ENCODE data around the gene ARMH1.

Gene ARMH1

DNA sequence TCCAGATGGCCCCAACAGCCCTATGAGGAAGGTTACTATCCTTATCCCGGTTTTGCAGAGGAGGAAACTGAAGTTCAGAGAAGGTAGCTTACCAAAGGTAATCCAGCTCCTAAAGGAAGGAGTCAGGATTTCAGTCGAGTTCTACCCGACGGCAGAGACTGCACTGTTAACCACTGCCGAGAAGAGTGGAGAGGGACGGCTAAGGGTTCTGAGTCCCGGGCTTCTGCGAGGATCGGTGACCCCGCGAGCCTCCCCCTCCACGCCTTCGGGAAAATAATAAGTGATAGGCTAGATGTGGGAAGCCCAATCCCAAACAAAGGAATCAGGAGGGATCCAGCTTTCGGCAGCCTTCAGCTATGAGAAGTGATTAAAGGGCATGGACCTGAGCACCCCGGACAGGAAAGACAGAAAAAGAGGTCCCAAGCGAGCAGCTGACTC, 820 bp upstream of the ARMH1 start:
- H3K27me3 Mint-ChIP-seq = no peaks in the 10 kb centered on the region
- DNase-seq (no peak), ATAC-seq (peak; percentile 0)
- H3K4me3 Mint-ChIP-seq = peak overlapping the region; percentile 89 to 90
- H3K27ac Mint-ChIP-seq = peak overlapping the region; percentile 48 to 73
- no peaks in the 10 kb centered on the region for H3K9me3 Mint-ChIP-seq
- H3K4me1 Mint-ChIP-seq = peaks cover 17% of the 10 kb centered on the region

DNA sequence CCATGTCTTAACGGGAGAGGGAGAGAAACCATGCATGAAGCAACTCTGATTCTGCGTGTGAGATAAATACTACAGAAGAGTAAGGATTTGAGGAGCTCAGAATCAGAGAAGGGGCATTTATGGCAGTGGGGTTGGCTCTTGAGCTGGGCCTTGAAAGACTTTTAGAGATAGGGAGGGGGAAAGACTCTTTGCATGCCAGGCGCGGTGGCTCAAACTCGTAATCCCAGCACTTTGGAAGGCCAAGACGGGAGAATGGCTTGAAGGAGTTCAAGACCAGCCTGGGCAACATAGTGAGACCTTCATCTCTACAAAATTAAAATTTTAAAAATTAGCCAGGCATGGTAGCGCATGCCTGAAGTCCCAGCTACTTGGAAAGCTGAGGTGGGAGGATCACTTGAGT, 672 bp downstream of the ARMH1 start:
- H3K27ac Mint-ChIP-seq = no peak overlapping the region

DNA sequence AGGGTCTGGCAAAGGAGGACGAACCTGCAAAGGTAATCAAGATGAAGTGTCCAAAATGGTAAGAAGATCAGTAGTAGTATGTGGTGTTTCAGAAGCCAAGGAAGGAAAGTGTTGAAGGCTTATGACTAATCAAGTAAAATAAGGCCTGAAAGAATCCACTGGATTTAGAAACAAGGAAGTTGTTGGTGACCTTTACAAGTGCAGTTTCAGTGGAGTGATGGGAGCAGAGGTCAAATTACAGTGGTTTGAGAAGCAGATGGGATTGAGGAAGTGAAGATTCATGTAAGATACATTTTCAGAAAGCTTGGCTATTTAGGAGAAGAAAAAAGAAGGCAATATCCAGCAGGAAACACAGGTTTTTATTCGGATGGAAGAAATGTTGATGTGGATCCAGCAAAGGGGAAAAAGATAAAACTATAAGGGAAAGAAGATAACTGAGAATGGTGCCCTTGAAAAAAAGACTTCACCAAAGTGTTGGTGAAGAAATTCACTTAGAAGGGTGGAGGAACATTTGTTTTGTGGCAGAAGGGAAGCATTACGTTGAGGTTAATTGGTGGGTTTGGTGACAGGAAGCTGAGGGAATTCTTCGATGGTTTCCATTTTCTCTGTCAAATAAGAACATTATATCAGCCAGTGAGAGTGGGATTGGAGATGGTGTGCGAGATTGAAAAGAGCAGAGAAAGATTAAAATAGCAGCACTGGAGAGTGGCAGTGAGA, 2.1 kb downstream of the ARMH1 start:
- Mint-ChIP-seq H3K9me3 (no peaks in the 10 kb centered on the region), H3K27me3 (no peaks in the 10 kb centered on the region), H3K27ac (no peak overlapping the region), H3K4me3 (no peak overlapping the region), H3K4me1 (peaks cover 17% of the 10 kb centered on the region)
- DNase-seq (no peak), ATAC-seq (no peak)

More for the DNA sequence above, 672 bp downstream of the ARMH1 start:
- DNase-seq = no peak
- H3K9me3 Mint-ChIP-seq = no peaks in the 10 kb centered on the region
- no peaks in the 10 kb centered on the region for H3K27me3 Mint-ChIP-seq
- peaks cover 17% of the 10 kb centered on the region for H3K4me1 Mint-ChIP-seq
- no peak for ATAC-seq
- peak overlapping the region; percentile 89 to 90 for H3K4me3 Mint-ChIP-seq

DNA sequence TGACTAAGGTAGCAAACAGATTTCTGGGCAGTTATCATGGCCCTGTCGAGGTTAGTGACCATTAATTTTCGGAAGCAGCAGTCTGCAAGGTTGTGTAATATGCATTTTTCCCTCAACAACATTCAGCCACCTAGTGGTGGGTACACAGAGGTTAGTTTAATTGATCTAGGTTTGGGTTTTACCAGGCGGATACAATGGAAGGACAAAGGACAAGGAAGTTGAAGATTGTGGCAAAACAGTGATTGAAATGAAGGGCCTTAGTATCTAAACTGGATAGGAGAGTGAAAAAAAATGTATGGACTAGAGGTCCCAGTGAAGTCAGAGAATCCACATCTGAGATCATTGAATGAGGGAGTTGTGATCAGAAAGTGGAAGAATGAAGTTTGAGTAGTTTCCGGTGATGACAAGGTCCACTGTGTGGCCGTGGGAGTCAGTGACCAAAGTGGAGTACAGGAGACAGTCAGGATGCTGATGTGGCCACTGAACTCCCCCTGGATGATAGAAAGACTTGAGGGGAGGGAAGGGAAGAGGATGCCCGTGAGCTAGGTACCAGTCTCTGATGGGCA, 2.8 kb downstream of the ARMH1 start:
- no peak overlapping the region for H3K27ac Mint-ChIP-seq
- no peaks in the 10 kb centered on the region for H3K9me3 Mint-ChIP-seq
- H3K4me3 Mint-ChIP-seq = no peak overlapping the region
- DNase-seq (no peak), ATAC-seq (no peak)
- peaks cover 11% of the 10 kb centered on the region for H3K4me1 Mint-ChIP-seq
- H3K27me3 Mint-ChIP-seq = no peaks in the 10 kb centered on the region

DNA sequence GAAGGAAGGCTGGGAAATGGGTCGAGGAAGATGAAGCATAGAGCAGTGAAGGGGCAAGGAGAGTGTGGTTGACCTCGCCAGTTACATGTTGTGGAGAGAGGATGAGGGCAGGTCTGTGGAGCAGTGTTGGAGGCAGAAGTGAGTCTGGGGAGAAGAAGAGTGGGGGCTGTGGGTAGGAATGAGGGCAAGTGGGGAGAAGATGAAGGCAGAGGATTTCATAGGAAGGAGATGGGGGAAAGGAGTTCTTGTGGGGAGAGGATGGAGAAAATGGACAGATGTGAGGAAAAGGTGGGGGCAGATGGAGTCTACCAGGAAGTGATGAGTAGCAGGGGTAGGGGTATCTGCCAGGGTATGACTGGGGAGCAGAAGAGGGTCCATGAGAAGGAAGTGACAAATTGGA, 3.6 kb downstream of the ARMH1 start:
- ATAC-seq (no peak), DNase-seq (no peak)
- Mint-ChIP-seq H3K9me3 (no peaks in the 10 kb centered on the region), H3K27me3 (no peaks in the 10 kb centered on the region), H3K4me1 (peaks cover 8% of the 10 kb centered on the region), H3K27ac (no peak overlapping the region), H3K4me3 (no peak overlapping the region)

DNA sequence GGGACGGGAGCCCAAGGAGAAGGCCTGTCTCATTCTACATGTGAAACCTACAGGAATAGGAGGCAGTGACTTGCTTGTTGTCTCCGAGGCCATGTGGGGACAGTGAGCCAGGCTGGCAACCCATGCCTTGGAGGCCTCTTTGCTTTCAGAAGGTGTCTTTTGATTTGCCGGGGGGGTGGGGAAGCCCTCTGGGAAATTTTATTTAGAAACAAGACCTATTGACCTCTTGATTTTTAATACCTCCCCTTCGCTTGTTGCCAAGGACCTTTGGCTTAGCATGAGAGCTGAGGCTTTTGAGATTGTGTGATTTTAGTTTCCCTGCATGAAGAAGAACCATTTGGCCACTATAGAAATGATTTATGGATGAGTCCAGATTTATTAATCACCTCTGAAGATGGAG, 4.1 kb downstream of the ARMH1 start:
- no peak overlapping the region for H3K27ac Mint-ChIP-seq
- no peak overlapping the region for H3K4me3 Mint-ChIP-seq
- H3K4me1 Mint-ChIP-seq = peaks cover 8% of the 10 kb centered on the region
- H3K9me3 Mint-ChIP-seq = no peaks in the 10 kb centered on the region
- no peak for DNase-seq
- ATAC-seq = no peak
- H3K27me3 Mint-ChIP-seq = no peaks in the 10 kb centered on the region

DNA sequence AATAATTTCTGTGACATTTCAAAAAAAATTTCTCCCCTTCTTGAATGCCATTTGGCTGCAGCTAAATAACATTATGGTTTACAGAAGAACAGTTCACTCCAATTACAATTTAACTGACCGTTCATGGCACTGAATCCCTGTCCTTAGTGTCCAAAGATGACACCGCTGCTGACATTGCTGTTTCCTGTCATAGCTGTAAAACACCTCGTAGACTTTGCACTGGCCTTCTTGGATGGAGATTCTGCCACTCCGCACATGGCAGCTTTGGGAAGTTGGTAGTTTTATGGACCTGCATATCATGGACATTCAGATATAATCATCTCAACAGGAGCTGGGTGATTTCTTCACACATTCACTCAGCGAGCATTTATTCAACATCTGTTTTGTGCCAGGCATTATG, 5.0 kb downstream of the ARMH1 start:
- DNase-seq = no peak
- Mint-ChIP-seq H3K4me3 (no peak overlapping the region), H3K27ac (no peak overlapping the region), H3K27me3 (no peaks in the 10 kb centered on the region), H3K9me3 (no peaks in the 10 kb centered on the region), H3K4me1 (peaks cover 10% of the 10 kb centered on the region)
- ATAC-seq = no peak

DNA sequence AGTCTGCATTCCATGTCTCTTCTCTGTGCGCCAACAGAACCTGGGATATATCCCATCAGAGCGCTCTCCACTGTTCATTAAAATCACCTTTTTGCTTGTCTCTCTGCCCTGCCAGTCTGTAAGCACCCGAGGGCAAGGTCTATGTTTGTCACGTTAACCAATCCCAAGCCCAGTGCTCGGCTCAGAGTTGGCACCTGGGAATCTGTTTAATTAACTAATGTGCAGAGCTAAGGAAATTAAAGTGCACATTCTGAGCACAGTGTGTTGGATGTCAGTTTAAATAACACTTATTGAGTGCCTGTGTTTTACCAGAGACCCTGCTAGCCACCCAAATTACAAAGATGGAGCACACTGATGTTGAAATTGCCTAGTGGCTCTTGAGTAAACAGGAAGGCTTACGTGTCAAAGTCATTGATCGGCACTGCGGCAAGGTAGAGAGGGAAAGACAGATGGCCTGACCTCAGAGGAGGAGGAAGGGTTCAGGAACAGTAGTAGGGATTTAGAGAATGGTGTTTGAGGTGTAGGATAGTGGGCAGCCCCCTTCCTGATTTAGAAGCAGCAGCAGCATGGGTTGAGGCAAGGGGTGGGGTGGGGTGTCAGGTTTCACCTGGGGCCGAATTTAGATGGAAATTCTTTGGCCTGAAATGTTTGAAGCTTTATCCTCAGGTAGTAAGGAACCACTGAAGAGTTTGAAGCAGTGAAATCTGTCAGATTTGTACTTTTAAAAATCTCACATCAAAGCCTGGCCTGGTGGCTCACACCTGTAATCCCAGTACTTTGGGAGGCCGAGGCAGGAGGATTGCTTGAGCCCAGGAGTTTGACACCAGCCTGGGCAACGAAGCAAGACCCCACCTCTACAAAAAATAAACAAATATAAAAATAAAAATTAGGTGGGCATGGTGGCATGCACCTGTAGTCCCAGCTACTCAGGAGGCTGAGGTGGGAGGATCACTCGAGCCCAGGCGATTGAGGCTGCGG, 7.7 kb downstream of the ARMH1 start:
- no peak overlapping the region for H3K27ac Mint-ChIP-seq
- peaks cover 6% of the 10 kb centered on the region for H3K4me1 Mint-ChIP-seq
- H3K27me3 Mint-ChIP-seq = no peaks in the 10 kb centered on the region
- ATAC-seq (no peak), DNase-seq (no peak)
- no peaks in the 10 kb centered on the region for H3K9me3 Mint-ChIP-seq
- no peak overlapping the region for H3K4me3 Mint-ChIP-seq

DNA sequence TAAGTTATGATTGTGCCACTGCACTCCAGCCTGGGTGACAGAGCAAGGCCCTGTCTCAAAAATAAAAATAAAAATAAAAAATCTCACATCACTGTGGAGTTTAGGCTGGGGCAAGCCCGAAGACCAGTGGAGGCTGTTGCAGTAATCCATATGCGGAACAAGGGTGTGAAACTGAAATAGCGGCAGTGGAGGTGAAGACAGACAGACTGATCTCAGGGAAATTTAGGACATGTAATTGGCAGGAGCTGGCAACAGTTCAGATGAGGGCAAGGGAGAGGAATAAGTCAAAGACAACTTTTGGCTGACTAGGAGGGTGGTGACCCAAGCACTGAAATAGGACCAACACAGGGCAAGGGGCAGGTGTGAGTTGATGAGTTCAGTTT, 8.4 kb downstream of the ARMH1 start:
- H3K27me3 Mint-ChIP-seq = no peaks in the 10 kb centered on the region
- no peaks in the 10 kb centered on the region for H3K9me3 Mint-ChIP-seq
- no peak overlapping the region for H3K4me3 Mint-ChIP-seq
- ATAC-seq = no peak
- H3K4me1 Mint-ChIP-seq = peaks cover 6% of the 10 kb centered on the region
- no peak for DNase-seq
- no peak overlapping the region for H3K27ac Mint-ChIP-seq

DNA sequence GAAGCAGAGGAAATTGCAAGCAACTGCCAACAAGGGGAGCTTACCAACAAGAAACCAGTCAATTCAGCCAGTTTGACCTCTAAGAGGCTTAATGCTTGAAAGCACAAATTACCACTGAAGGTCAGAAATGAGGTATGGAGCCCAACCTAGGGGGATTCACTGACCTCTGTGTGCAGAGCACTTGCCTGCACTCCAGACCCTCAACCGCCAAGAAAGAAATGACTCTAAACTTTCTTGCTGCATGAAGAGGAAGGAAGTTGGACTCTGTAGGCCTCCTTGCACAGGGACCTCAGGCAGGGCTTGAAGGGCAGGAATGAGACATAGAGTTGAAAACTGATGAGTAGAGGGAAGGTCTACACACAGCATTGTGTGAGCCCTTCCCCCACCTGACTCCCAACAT, 10.0 kb downstream of the ARMH1 start:
- Mint-ChIP-seq H3K9me3 (no peaks in the 10 kb centered on the region), H3K4me1 (peaks cover 6% of the 10 kb centered on the region), H3K27me3 (no peaks in the 10 kb centered on the region), H3K4me3 (no peak overlapping the region), H3K27ac (no peak overlapping the region)
- DNase-seq = no peak
- no peak for ATAC-seq

DNA sequence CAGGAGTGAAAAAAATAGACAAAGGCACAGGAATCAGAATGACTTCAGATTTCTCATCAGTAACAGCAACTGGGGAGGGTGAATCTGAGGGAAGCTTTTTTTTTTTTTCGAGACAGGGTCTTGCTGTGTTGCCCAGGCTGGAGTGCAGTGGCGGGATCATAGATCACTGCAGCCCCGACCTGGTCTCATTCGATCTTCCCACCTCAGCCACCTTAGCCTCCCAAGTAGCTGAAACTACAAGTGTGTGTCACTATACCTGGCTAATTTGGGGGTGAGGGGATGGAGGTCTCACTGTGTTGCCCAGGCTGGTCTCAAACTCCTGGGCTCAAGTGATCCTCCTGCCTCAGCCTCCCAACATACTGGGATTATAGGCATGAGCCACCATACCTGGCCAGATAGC, 10.7 kb downstream of the ARMH1 start:
- H3K4me1 Mint-ChIP-seq = peaks cover 6% of the 10 kb centered on the region
- no peak overlapping the region for H3K4me3 Mint-ChIP-seq
- no peak overlapping the region for H3K27ac Mint-ChIP-seq
- DNase-seq = no peak
- no peak for ATAC-seq
- no peaks in the 10 kb centered on the region for H3K27me3 Mint-ChIP-seq
- no peaks in the 10 kb centered on the region for H3K9me3 Mint-ChIP-seq

DNA sequence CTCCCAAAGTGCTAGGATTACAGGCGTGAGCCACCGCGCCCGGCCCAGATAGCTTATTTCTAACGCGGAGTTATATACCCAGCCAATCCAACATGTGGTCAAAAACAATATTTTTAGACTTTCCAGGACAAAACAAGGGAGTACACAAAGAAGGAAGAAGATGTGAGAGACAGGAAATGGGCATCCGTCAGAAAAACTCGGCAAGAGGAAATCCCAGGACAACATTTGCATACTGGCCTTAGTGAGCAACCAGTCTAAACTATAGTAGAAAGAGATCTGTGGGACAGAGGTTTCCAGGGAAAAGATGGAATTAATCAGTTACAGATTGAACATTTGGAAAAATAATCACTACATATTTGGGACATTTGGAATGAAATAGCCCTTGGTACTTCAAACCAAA, 11.4 kb downstream of the ARMH1 start:
- H3K4me3 Mint-ChIP-seq = no peak overlapping the region
- H3K9me3 Mint-ChIP-seq = no peaks in the 10 kb centered on the region
- H3K4me1 Mint-ChIP-seq = peaks cover 6% of the 10 kb centered on the region
- DNase-seq = no peak
- H3K27me3 Mint-ChIP-seq = no peaks in the 10 kb centered on the region
- peak overlapping the region in 1 of 2 donors; percentile 77 for H3K27ac Mint-ChIP-seq
- ATAC-seq = no peak

DNA sequence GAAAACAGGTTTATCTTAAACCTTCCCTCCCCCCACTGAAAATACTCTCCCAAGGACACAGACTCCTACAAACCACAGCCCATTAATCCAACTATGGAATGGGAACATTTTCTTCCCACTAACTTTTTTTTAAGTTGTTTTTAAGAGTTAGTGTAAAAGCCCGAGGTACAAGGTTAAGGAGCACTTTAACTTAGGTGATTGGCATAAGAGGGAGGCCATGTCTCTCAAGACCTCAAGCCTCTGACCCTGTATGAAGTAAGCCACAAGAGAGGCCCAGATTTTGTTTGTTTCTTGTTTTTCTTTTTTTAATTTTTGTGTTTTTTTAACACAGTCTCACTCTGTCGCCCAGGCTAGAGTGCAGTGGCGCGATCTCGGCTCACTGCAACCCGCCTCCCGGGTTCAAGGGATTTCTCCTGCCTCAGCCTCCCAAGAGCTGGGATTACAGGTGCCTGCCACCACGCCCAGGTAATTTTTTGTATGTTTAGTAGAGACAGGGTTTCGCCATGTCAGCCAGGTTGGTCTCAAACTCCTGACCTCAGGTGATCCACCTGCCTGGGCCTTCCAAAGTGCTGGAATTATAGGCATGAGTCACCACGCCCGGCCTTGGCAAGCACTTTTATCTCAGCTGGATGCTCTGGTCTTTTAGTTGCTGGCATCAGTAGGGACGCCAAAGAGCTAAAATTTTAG, 14.4 kb downstream of the ARMH1 start:
- ATAC-seq (no peak), DNase-seq (no peak)
- Mint-ChIP-seq H3K4me1 (peaks cover 20% of the 10 kb centered on the region), H3K27me3 (no peaks in the 10 kb centered on the region), H3K4me3 (no peak overlapping the region), H3K27ac (no peak overlapping the region), H3K9me3 (no peaks in the 10 kb centered on the region)

DNA sequence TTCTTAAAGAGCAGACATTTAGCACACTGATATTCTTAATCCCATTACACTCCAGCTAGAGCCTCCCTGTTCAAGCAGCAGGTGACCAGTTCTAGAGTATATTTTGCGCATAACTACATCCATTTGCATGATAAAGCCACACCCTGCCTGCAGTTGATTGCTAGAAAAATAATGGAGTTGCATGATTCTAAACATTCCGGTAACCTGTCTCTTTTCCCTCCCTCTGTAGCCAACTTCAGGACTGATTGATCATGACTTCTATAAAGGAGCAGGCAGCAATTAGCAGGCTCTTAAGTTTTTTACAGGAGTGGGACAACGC, 14.9 kb downstream of the ARMH1 start:
- no peak overlapping the region for H3K4me3 Mint-ChIP-seq
- H3K27ac Mint-ChIP-seq = no peak overlapping the region
- ATAC-seq (no peak), DNase-seq (no peak)
- H3K4me1 Mint-ChIP-seq = peaks cover 20% of the 10 kb centered on the region
- no peaks in the 10 kb centered on the region for H3K9me3 Mint-ChIP-seq
- no peaks in the 10 kb centered on the region for H3K27me3 Mint-ChIP-seq

DNA sequence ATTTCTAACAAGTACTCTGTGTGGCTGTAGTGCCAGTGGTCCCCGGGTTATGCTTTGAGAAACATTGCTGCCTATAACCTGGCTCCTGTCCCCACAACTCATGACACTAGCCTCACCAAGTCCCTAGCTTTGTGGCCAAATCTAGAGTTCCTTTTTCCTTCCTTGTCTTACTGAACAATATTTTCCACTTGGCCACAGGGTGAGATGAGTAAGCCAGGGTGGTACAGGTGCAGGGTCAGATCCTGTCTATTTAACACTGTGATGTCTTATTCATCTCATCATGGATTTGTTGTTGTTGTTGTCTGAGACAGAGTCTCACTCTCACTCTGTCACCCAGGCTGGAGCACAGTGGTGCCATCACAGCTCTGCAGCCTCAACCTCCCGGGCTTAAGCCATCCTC, 18.6 kb downstream of the ARMH1 start:
- Mint-ChIP-seq H3K9me3 (no peaks in the 10 kb centered on the region), H3K4me1 (peaks cover 39% of the 10 kb centered on the region), H3K27ac (peak overlapping the region; percentile 36 to 54), H3K4me3 (no peak overlapping the region), H3K27me3 (no peaks in the 10 kb centered on the region)
- peak in 1 of 2 donors; percentile 42 for DNase-seq
- peak; percentile 83 for ATAC-seq

DNA sequence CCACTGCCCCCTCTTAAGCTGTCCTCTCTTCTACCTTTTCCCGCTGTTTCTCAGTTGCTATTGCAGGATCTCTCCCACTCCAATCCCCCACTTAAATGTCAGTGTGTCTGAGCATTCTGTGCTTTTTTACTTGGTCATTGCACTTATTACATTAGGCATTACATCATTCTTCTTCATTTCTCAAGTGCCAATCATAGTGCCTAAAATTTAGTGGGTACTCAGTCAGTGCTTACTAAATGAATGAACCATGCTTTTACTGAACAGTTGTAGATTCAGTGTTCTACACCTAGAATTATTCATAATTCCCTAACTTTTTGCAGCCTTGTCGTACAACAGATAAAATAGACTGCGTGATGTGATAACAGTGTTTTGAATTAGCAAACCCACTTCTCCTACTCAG, 19.4 kb downstream of the ARMH1 start:
- H3K27me3 Mint-ChIP-seq = no peaks in the 10 kb centered on the region
- H3K27ac Mint-ChIP-seq = peak overlapping the region; percentile 36 to 97
- no peak for ATAC-seq
- DNase-seq = no peak
- H3K9me3 Mint-ChIP-seq = no peaks in the 10 kb centered on the region
- no peak overlapping the region for H3K4me3 Mint-ChIP-seq
- peaks cover 39% of the 10 kb centered on the region for H3K4me1 Mint-ChIP-seq

All from stimulated activated naive CD8-positive, alpha-beta T cell treated with anti-CD3 and anti-CD28 coated beads, Interleukin-15, amount 100 ng/mL, for 72 hours (primary cell).